ENCODE data around the gene MINK1. TPM values are rescaled to one million over a fixed set of nuclear protein-coding genes. Genes with fewer than 3 reads are reported as not detected.
A peak's percentile ranks its signal among the peaks of the same experiment; 100 is the strongest.

MINK1 gene
- total and polyA plus RNA-seq, 2 of the 13 experiments (the other 11 are each of a cell fraction or from before 2014, with no cell fraction given) = 17.2 to 63.9 TPM

DNA sequence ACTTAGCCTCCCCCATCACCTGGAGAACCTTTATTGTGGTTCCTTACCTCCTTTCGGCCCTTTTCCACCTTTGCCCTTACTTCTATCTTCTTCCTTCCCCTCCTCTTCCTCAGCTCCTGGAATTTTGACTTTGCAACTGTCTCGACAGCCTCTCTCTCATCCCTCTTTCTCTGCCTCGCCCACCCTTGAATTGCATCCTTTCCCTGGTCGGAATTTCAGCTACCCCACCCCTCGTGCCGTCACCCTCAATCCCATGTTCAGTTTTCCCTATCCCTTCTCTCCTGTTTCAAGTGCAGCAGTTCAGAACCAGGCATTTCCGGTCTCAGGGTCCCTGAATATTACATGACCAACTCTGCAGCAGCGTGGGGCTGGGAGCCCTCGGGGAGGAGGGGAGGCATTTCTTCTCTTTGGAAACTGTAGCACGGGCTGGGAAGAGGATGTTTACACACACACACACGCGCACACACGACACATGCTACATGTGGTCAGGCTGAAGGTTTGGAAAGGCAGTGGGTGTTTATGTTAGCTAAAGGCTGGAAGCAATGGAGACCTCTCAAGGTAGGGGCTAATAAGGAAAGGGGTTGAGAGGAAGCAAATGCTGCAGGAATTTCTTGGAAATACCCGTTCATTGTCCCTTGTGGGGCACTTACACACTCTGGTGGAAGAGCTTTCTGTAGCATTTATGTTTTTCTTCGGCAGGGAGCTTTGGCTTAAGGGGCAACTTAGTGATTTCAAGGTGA is 971 bp downstream of the MINK1 start (continued):
- TF ChIP-seq SAP130 (CRISPR knock-in tag; IDR thresholded peaks at IDR 0.05; ENCODE audit: low read depth) = peak; percentile 58
- TF ChIP-seq, protein P1, sequence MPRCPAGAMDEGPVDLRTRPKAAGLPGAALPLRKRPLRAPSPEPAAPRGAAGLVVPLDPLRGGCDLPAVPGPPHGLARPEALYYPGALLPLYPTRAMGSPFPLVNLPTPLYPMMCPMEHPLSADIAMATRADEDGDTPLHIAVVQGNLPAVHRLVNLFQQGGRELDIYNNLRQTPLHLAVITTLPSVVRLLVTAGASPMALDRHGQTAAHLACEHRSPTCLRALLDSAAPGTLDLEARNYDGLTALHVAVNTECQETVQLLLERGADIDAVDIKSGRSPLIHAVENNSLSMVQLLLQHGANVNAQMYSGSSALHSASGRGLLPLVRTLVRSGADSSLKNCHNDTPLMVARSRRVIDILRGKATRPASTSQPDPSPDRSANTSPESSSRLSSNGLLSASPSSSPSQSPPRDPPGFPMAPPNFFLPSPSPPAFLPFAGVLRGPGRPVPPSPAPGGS (CRISPR knock-in tag; IDR thresholded peaks at IDR 0.05) = no peak
- no peak for TF ChIP-seq MTA1 (CRISPR knock-in tag; IDR thresholded peaks at IDR 0.05; ENCODE audit: borderline replicate concordance)
- TF ChIP-seq NBN (conservative IDR thresholded peaks at IDR 0.05) = no peak
- no peak for TF ChIP-seq ZNF7 (CRISPR knock-in tag; IDR thresholded peaks at IDR 0.05)
- TF ChIP-seq, protein P2, sequence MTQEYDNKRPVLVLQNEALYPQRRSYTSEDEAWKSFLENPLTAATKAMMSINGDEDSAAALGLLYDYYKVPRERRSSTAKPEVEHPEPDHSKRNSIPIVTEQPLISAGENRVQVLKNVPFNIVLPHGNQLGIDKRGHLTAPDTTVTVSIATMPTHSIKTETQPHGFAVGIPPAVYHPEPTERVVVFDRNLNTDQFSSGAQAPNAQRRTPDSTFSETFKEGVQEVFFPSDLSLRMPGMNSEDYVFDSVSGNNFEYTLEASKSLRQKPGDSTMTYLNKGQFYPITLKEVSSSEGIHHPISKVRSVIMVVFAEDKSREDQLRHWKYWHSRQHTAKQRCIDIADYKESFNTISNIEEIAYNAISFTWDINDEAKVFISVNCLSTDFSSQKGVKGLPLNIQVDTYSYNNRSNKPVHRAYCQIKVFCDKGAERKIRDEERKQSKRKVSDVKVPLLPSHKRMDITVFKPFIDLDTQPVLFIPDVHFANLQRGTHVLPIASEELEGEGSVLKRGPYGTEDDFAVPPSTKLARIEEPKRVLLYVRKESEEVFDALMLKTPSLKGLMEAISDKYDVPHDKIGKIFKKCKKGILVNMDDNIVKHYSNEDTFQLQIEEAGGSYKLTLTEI (CRISPR knock-in tag; conservative IDR thresholded peaks at IDR 0.05) = no peak
- no peak for TF ChIP-seq ZNF572 (CRISPR knock-in tag; IDR thresholded peaks at IDR 0.05)
- TF ChIP-seq ZNF781 (CRISPR knock-in tag; IDR thresholded peaks at IDR 0.05; ENCODE audit: borderline replicate concordance, not compliant biosample characterization) = no peak
- TF ChIP-seq KLF13 (CRISPR knock-in tag; IDR thresholded peaks at IDR 0.05) = no peak
- no peak for TF ChIP-seq DNMT3B (CRISPR knock-in tag; conservative IDR thresholded peaks at IDR 0.05)
- no peak for TF ChIP-seq IRX3 (CRISPR knock-in tag; IDR thresholded peaks at IDR 0.05; ENCODE audit: borderline replicate concordance, low read depth)
- TF ChIP-seq HDAC2 (CRISPR knock-in tag; IDR thresholded peaks at IDR 0.05) = peak; percentile 16; the same call in 1 of the 2 replicates
- TF ChIP-seq ELF1 (CRISPR knock-in tag; IDR thresholded peaks at IDR 0.05) = peak; percentile 64
- TF ChIP-seq THAP11 (CRISPR knock-in tag; IDR thresholded peaks at IDR 0.05) = no peak
- no peak; the same call in 1 of the 2 replicates for TF ChIP-seq DMAP1 (CRISPR knock-in tag; IDR thresholded peaks at IDR 0.05)
- TF ChIP-seq, protein P3, sequence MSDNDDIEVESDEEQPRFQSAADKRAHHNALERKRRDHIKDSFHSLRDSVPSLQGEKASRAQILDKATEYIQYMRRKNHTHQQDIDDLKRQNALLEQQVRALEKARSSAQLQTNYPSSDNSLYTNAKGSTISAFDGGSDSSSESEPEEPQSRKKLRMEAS (IDR thresholded peaks at IDR 0.05) = peak; percentile 62; the same call in 1 of the 2 replicates
- no peak for TF ChIP-seq TEAD3 (CRISPR knock-in tag; optimal IDR thresholded peaks at IDR 0.05; ENCODE audit: borderline replicate concordance)
- TF ChIP-seq SRY (CRISPR knock-in tag; IDR thresholded peaks at IDR 0.05) = no peak
- TF ChIP-seq, protein P4, sequence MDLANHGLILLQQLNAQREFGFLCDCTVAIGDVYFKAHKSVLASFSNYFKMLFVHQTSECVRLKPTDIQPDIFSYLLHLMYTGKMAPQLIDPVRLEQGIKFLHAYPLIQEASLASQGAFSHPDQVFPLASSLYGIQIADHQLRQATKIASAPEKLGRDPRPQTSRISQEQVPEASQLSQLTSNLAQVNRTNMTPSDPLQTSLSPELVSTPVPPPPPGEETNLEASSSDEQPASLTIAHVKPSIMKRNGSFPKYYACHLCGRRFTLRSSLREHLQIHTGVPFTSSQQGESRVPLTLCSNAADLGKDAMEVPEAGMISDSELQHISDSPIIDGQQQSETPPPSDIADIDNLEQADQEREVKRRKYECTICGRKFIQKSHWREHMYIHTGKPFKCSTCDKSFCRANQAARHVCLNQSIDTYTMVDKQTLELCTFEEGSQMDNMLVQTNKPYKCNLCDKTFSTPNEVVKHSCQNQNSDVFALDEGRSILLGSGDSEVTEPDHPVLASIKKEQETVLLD (CRISPR knock-in tag; IDR thresholded peaks at IDR 0.05; ENCODE audit: low read depth) = no peak
- no peak for TF ChIP-seq PRPF4 (IDR thresholded peaks at IDR 0.05; ENCODE audit: low read depth, low read length, poor library complexity, severe bottlenecking)
- peak; percentile 20; the same call in 1 of the 2 replicates for TF ChIP-seq SAFB2 (CRISPR knock-in tag; IDR thresholded peaks at IDR 0.05; ENCODE audit: borderline replicate concordance, low read depth)
- TF ChIP-seq GTF2F1 (IDR thresholded peaks at IDR 0.05; ENCODE audit: low read length) = no peak
- no peak for TF ChIP-seq TMF1 (CRISPR knock-in tag; IDR thresholded peaks at IDR 0.05; ENCODE audit: low read depth)
- no peak for TF ChIP-seq FOXP1 (IDR thresholded peaks at IDR 0.05)
- no peak for TF ChIP-seq FOXP1 (CRISPR knock-in tag; IDR thresholded peaks at IDR 0.05)
- no peak for TF ChIP-seq HOXA5 (CRISPR knock-in tag; IDR thresholded peaks at IDR 0.05)
- no peak for TF ChIP-seq EP300 (IDR thresholded peaks at IDR 0.05; ENCODE audit: low read depth in 2 of 2, low read length in 2 of 2)
- no peak for TF ChIP-seq EP300 (CRISPR knock-in tag; IDR thresholded peaks at IDR 0.05; ENCODE audit: borderline replicate concordance)
- no peak for TF ChIP-seq SYNCRIP (IDR thresholded peaks at IDR 0.05; ENCODE audit: insufficient read depth, low read depth, low read length)
- TF ChIP-seq MXI1 (IDR thresholded peaks at IDR 0.05; ENCODE audit: borderline replicate concordance, low read depth, low read length) = 0 out of 3 replicates have a peak, but pooled peaks have one; percentile 33
